Activated CD4-positive, alpha-beta T cell treated with anti-CD3 and anti-CD28 coated beads, Interleukin-2, amount 50 U/mL, for 4 hours (primary cell): ENCODE data around the gene ELAVL3.

Experiments used
- DNase-seq, 2 experiments: peaks; one replicate each; pipeline ENCODE4 v3.0.0-alpha.2; 2020

ELAVL3 gene

GRCh38 chr19:11405846-11406643, 74.8 kb downstream of the ELAVL3 start:
- peak; percentile 41 to 51 for DNase-seq

DNA sequence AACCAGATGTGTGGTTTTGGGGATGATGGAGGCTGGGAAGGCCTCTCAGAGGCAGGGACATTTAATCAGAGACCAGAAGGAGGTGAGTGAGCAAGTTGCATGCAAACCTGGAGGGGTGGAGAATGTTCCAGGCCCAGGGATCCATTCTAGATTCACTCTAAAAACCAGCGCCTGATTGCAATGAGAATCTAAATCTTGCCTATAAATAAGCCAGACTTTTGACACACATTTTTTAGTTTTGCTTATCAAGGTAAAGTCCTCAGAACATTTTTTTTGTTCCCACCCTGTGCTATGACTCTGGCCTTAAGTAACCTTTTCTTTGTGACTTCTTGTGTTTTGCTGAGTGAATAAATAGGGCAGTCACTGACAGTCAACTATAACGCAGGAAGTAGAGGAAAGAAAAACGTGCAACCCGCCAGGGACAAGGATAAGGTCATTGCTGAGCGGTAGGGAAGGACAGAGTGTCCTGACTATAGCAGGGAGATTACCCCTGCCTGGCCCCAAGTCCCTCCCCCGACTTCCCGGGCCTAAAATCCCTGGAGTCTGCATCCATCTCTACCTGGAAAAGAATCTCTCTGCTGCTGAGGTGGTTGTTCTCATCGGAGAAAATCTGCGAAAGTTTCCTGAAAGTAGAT, 76.1 kb downstream of the ELAVL3 start:
- DNase-seq = no peak

GRCh38 chr19:11401808-11402543, 78.9 kb downstream of the ELAVL3 start:
- no peak for DNase-seq
